GM18873 (cell line): ENCODE measurements around the gene GALNT17.

Source experiments
- ATAC-seq: cut with Tn5 transposase; IDR thresholded peaks from one replicate; pipeline ENCODE4 v1.9.1; 2021; ENCODE audit warnings: mild to moderate bottlenecking, moderate library complexity, moderate number of reproducible peaks; ENCODE audit not compliant: unreplicated experiment, low FRiP score

The GALNT17 gene

DNA sequence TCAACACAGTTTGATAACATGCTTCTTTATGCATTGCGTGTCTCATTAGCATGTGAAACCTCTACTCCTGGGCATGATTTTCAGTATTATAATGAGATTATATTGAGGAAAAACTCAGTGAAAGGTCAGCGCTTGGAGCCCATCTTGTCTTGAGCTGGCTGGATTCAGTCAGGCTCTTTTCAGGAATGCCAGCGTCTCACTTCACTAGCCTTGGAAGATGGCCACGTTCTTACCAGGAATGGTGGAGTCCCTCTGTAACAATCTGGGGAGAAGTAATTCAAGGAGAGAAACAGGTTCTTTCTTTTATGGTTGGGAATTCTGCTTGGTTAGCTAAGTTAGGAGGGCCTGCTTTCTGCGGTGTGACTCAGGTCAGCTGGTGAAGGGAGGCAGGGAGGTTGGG is 241.0 kb downstream of the GALNT17 start:
- no peak for ATAC-seq

DNA sequence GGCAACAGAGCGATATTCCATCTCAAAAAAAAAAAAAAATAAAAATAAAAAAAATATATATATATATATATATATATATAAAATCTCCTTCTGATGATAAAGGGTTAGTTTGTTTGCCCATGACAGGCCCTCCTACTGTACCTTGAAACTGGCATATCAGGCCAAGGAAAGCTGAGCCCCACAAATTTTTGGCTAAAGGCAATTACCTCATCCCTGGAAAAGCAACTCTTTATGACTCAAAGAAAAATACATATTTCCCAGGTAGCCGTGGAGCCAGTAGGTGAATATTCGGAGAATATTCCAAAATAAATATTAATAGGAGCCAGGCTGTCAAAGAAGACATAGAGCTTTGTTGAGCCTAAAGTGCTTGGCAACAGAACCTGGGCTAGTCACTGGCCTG is 245.1 kb downstream of the GALNT17 start:
- ATAC-seq, result no peak

- no peak for ATAC-seq
These were observed 245.5 kb downstream of the GALNT17 start for GRCh38 chr7:71377469-71377868.

DNA sequence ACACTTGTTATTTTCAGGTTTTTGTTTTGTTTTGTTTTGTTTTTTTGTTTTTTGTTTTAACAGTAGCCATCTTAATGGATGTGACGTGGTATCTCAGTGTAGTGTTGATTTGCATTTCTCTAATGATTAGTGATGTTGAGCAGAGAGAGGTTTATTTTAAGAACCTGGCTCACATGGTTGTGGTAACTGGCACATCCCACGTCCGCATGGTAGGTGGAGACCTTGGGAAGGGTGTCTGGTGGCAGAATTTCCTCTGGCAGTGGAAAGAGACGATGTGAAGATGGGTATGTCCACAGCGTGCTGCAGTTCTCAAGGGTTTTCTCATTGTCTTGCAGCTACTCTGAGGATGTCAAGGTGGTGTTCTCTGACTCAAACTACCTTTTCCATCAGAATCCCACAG is 252.2 kb downstream of the GALNT17 start:
- ATAC-seq, result no peak

DNA sequence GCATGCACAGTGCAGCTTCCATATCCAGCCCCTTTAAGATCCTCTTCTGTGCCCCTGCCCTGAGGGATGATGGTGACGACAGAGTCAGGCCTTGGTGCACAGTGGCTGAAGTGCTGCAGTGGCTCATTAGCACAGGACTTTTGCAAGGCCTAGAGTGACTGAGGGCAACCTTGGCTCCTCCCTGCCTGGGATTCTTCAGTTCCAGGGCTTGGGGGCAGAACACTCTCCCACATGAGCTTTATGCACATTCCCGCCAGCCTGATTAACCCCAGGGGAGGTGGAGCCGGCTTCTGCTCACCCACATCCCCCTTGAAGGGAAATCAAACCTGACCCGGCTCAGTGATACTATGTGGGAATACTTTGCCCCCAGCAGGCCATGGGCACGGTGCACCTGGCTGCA is 253.4 kb downstream of the GALNT17 start:
- ATAC-seq, result no peak

- no peak for ATAC-seq
These were observed 254.3 kb downstream of the GALNT17 start for GRCh38 chr7:71386152-71386785.

- ATAC-seq, result no peak
These were observed 256.2 kb downstream of the GALNT17 start for GRCh38 chr7:71388181-71388580.

GRCh38 chr7:71389976-71390375 is 258.0 kb downstream of the GALNT17 start:
- ATAC-seq, result no peak

DNA sequence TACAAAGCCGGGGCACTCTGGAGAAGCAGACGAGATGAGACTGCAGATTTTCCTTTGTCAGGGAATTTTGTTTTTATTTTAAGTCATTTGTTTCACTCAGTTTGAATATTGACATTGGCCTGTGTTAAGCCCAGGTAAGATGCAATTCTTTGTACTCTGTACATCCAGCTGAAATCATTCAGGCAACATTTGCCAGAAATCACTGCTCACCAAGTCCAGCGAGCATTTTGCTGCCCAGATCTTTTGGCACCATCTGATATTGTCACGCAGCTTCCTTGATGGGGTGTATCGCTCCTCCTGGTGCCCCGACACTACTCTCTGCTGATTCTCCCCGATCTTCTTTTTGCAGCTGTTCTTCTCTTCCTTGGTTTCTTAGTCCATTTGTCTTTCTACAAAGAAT is 261.7 kb downstream of the GALNT17 start:
- no peak for ATAC-seq

DNA sequence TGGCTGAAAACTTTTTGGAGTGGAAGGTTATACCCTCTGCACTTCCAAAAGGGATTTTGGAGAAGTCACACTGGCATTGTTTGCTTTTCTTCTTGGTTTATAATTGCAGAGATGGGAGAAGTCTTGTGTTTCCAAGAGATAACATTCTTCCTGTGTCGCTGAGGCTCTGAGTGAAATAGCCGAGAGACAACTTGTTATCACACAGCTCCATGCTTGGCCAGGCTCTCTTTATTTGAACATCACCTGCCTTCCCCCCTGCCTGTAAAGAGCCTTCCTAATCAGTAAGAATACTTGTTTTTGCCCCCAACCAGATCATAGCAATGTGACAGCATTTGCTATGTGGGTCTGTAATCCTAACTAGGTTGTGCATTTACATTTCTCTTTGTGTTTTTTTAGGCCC is 270.7 kb downstream of the GALNT17 start:
- ATAC-seq, result no peak

DNA sequence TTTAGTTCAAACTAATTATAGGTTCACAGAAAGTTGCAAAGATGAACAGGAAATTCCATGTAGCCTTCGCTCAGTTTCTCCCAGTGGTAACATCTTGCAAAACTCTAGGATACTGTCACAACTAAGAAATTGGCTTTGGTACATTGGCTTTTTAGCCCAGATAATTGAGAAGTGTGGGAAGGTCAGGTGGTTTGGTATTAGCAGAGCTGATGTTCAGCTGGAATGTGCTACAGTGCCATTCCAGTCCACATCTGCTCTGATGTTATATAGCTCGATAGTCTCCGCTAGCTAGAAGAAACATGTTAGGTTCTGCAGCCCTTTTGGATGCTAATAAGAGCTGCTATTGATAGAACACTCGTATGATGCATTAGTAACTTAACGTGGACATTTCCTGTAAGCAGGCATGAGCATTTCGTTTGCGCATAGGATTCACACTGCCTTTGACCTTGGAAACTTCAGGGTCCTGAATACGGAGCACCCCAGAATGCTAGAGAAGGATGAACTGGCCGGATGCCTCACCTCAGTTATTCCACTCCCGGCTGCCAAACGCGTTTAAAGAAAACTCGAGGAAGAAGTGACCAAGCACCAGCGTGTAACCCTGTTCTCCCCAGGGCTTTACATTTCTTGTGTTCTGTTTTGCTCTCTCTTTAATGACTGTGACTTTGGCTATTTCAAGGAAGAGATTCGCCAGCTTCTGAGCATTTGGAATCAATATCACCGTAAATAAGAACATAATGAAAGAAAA is 271.4 kb downstream of the GALNT17 start:
- no peak for ATAC-seq

GRCh38 chr7:71404726-71405345 is 272.9 kb downstream of the GALNT17 start:
- ATAC-seq, result no peak

GRCh38 chr7:71408271-71408670 is 276.3 kb downstream of the GALNT17 start:
- no peak for ATAC-seq

GRCh38 chr7:71409550-71410157 is 277.7 kb downstream of the GALNT17 start:
- no peak for ATAC-seq

DNA sequence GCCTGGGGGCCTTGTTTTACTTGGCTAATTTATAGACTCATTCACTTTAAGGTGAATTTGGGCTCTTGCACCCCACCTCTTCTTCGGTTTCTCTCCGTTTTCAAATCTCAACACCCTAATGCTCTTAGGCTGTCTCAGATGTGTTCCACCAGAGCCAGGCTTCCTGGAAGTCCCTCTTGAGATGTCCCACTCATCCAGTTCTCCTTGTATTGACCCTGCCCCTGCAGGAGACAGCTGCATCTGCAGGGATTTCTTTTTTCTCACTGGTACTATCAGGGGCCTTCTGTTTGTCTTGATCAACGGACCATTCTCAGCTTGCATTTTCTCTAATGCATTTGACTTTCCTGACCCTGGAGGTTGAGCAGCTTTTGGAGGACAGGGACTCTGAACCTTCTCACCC is 279.5 kb downstream of the GALNT17 start:
- ATAC-seq, result no peak

DNA sequence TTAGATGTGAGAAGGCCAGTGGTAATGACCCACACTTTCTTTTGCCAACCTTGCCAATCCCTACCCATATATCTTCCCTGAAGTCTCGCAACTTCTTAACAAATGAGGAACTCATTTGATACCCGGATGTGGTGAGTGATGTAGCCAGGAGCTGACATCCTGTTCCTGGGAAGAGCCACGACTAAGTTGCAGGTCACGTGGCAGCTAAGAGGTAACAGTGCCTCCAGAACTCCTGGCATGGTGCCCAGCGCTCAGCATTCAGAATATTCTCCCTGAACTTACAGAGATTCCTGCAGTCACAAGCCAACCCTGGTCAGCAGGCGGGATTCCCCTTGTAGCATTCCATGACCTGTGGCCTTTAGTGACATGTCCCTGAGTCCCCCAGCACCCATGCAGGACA is 282.5 kb downstream of the GALNT17 start:
- ATAC-seq, result no peak

GRCh38 chr7:71419546-71420337 is 287.8 kb downstream of the GALNT17 start:
- no peak for ATAC-seq

DNA sequence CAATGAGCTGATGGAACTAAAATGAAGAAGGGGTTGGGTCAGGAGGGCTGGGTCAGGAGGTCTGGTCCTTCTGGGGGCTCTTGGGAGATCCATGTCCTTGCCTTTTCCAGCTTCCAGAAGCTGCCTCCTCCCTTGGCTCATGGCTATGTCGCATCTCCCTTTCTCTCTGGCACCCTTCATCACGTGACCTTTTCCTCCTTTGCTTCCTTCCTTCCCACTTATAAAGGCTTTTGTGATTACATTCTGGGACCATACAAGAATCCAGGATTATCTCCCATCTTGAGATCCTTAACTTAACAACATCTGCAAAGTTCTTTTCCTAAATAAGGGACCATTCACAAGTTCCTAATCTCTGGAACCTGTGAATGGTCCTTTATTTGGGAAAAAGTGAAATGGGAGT is 290.2 kb downstream of the GALNT17 start:
- no peak for ATAC-seq

DNA sequence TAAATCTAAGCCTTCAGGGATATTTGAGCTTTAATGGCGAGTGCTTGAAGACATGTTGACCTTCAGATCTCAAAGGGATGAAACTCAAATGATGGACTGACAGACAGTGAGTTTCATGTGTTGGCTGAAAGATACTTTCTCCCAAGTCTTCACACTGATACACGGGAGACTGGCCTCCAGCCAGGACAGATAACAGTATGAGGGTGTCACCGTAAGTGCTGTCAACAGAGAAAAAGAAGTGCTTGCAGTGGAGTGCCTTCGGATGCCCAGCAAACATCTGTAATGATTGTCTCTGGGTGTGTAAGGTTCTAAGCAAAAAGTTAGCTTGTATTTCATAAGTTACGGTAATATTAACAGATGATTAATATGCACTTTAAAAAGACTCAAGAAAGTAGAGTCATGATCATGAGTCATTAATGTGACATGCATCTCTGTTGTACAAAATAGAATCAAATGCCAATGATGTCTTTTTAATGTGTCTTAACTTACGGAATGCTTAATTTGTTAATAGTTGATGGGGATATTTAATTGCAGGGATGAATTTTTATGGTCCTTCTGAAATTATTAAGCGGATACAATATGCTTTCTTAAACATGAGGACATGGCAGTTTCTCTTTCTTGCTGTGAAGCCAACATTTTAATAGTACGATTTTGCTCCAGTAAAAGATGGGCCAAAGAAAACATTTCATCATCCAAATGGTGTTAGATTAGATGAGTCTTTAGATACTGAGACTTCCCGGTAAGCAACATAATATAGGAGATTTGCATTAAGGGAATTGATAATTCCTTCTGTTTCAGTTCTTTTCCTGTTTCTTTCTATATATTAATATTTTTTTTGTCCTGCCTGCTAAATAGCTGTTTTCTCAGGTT is 292.5 kb downstream of the GALNT17 start:
- ATAC-seq, result no peak

- ATAC-seq, result no peak
These were observed 297.1 kb downstream of the GALNT17 start for GRCh38 chr7:71429083-71429482.
